Natural killer cell (primary cell): ENCODE results near the gene ARHGDIG. TPM values are rescaled to one million over a fixed set of nuclear protein-coding genes. Genes with fewer than 3 reads are reported as not detected.

ENCODE experiments used
- ATAC-seq, 3 donors: fragments of 150-1000 bp in 2 of 3; fragments of 200-7000 bp in 1 of 3; cut with Tn5 transposase; 1 replicate in 1 of 3; 2 replicates in 2 of 3; pipeline ENCODE4 v1.10.0; 2021; ENCODE audit warnings: mild to moderate bottlenecking in 2 of 3, moderate library complexity in 2 of 3
- DNase-seq, 2 donors: peaks; one replicate each; pipeline versions ENCODE4 v3.0.0 to v3.0.0-alpha.2; 2013 to 2021; ENCODE audit warnings: mixed read lengths in 1 of 2
- H3K27ac ChIP-seq: one replicate; pipeline ENCODE4 v1.5.1; 2013; ENCODE audit warnings: mild to moderate bottlenecking, low read length
- H3K27me3 ChIP-seq: one replicate; pipeline ENCODE4 v1.6.1; 2013; ENCODE audit warnings: low read length; ENCODE audit not compliant: control insufficient read depth, insufficient read depth
- H3K36me3 ChIP-seq: one replicate; pipeline ENCODE4 v1.6.1; 2013; ENCODE audit warnings: low read length; ENCODE audit not compliant: control insufficient read depth, insufficient read depth
- H3K4me1 ChIP-seq: one replicate; pipeline ENCODE4 v1.6.1; 2013; ENCODE audit warnings: low read length; ENCODE audit not compliant: control insufficient read depth, insufficient read depth
- H3K4me3 ChIP-seq: one replicate; pipeline ENCODE4 v1.5.1; 2013; ENCODE audit warnings: low read length
- H3K9me3 ChIP-seq: one replicate; pipeline ENCODE4 v1.6.1; 2013; ENCODE audit warnings: low read length; ENCODE audit not compliant: control insufficient read depth, insufficient read depth
- H3K27ac Mint-ChIP-seq, 2 donors: one replicate each; pipeline ENCODE4 v1.8.0; 2022; ENCODE audit warnings: mild to moderate bottlenecking in 2 of 2, mixed read lengths in 2 of 2, moderate library complexity in 1 of 2
- H3K27me3 Mint-ChIP-seq, 2 donors: one replicate each; pipeline ENCODE4 v1.8.0; 2022; ENCODE audit warnings: low read depth in 2 of 2, mixed read lengths in 2 of 2
- H3K36me3 Mint-ChIP-seq: one replicate; pipeline ENCODE4 v1.8.0; 2022; ENCODE audit warnings: mixed read lengths
- H3K4me1 Mint-ChIP-seq, 2 donors: one replicate each; pipeline ENCODE4 v1.8.0; 2022; ENCODE audit warnings: mixed read lengths in 2 of 2
- H3K4me3 Mint-ChIP-seq: one replicate; pipeline ENCODE4 v1.8.0; 2022; ENCODE audit warnings: mild to moderate bottlenecking, moderate library complexity, mixed read lengths
- H3K9me3 Mint-ChIP-seq, 2 donors: one replicate each; pipeline ENCODE4 v1.8.0; 2022; ENCODE audit warnings: mixed read lengths in 2 of 2
- WGBS: methylation state at CpG from one replicate; pipeline ENCODE4 v1.1.7; 2013; ENCODE audit warnings: missing lambda C conversion rate; ENCODE audit not compliant: insufficient coverage; 5-methylcytosine and 5-hydroxymethylcytosine counted together
- intact Hi-C: fragments of 100-400 bp; cut with micrococcal nuclease; formaldehyde crosslinking; loops from one replicate; pipeline ENCODE4 v1.14.2; 2022
- total RNA-seq, 4 donors: library from RNA; stranded (reverse); fragments of 120-200 nt in 1 of 4; gene quantifications; one replicate each; pipeline versions ENCODE4 v1.2.3 to v1.2.4, GENCODE V29; 2013 to 2022
- TF ChIP-seq, protein P1 (sequence below): fragments of 200-600 bp; IDR thresholded peaks from one replicate; pipeline ENCODE4 v1.8.0; 2022; ENCODE audit warnings: antibody characterized with exemption

ARHGDIG gene
- total RNA-seq, 3 donors from 2014 or later (not counting 1 experiment from before 2014, with no cell fraction given) = 0.49 to 1.4 TPM; not detected in 1

DNA sequence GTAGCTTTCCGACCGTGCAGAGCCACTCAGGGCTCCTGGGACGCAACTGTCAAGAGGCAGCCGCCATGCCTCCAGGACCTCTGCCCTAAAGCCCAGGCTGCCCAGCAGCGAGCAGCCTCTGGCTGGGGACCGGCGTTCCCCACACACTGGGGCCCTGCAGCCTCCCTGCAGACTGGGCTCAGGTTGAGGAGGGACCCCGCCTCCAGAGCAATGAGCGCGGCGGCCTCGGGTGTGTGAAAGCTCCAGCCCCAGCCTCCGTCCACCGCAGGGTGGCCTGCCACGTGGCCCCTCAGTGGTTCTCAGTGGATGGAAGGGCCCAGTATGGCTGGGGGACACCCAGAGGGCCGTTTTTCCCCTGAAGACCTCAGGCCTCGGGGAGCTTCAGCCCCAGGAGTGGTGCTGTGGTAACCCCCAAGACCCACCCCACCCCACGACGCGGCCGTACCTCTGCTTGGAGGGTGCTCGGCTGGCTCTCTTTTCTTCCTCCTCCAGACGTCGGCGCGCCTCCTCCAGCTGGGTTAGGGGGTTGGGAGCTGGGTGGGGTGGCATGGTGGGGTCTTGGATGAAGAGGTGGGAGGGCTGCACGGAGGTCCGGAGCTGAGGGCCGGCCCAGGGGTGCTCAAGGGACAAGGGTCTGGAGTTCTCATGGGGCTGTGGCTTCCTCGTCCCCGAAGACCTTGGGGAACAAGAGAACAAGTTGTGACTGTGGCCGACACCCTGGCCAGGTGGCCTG, 12.8 kb downstream of the ARHGDIG start:
- Histone ChIP-seq H3K27ac (no peak overlapping the region), H3K27me3 (no peaks in the 10 kb centered on the region), H3K36me3 (peaks cover 72% of the 10 kb centered on the region), H3K9me3 (no peaks in the 10 kb centered on the region), H3K4me1 (peaks cover 3% of the 10 kb centered on the region), H3K4me3 (no peak overlapping the region)
- Mint-ChIP-seq H3K27me3 (no peaks in the 10 kb centered on the region), H3K4me1 (peaks cover 7 to 12% of the 10 kb centered on the region in 2 donors), H3K4me3 (no peak overlapping the region), H3K36me3 (no peaks in the 10 kb centered on the region), H3K27ac (no peak overlapping the region), H3K9me3 (no peaks in the 10 kb centered on the region)
- ATAC-seq (no peak), DNase-seq (no peak)
- whole genome bisulfite sequencing = 93% methylated on average over 24 of the region's 32 CpGs
- TF ChIP-seq, protein P1, sequence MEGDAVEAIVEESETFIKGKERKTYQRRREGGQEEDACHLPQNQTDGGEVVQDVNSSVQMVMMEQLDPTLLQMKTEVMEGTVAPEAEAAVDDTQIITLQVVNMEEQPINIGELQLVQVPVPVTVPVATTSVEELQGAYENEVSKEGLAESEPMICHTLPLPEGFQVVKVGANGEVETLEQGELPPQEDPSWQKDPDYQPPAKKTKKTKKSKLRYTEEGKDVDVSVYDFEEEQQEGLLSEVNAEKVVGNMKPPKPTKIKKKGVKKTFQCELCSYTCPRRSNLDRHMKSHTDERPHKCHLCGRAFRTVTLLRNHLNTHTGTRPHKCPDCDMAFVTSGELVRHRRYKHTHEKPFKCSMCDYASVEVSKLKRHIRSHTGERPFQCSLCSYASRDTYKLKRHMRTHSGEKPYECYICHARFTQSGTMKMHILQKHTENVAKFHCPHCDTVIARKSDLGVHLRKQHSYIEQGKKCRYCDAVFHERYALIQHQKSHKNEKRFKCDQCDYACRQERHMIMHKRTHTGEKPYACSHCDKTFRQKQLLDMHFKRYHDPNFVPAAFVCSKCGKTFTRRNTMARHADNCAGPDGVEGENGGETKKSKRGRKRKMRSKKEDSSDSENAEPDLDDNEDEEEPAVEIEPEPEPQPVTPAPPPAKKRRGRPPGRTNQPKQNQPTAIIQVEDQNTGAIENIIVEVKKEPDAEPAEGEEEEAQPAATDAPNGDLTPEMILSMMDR = no peak
- intact Hi-C loops = no loop called here

DNA sequence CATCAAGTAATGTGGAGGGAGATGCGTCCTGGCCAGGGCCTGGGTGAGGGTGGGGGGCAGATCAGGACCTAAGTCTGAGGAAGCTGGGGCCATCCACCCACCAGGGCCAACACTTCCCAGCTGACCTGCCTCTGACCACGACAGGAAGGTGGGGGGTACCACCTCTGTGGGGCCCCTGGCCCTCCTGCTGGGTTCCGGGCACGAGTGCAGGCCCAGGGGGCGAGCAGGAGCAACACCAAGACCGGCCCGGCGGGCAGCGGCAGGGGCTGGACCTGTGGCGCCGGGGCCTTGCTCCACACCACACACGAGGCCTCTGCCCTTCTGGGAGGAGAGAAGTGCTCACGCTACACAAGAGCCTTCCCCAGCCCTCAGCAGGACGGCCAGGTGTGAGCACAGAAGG, 15.9 kb downstream of the ARHGDIG start:
- Mint-ChIP-seq H3K27me3 (no peaks in the 10 kb centered on the region), H3K9me3 (no peaks in the 10 kb centered on the region), H3K4me3 (no peak overlapping the region), H3K4me1 (peaks cover 7 to 12% of the 10 kb centered on the region in 2 donors), H3K27ac (no peak overlapping the region), H3K36me3 (no peaks in the 10 kb centered on the region)
- Histone ChIP-seq H3K4me3 (no peak overlapping the region), H3K36me3 (peaks cover 45% of the 10 kb centered on the region), H3K27ac (no peak overlapping the region), H3K4me1 (peaks cover 3% of the 10 kb centered on the region), H3K27me3 (no peaks in the 10 kb centered on the region), H3K9me3 (no peaks in the 10 kb centered on the region)
- ATAC-seq (no peak), DNase-seq (no peak)
- TF ChIP-seq, protein P1 = no peak
- intact Hi-C loops = no loop called here
- 88% methylated on average over 14 of the region's 14 CpGs for WGBS

DNA sequence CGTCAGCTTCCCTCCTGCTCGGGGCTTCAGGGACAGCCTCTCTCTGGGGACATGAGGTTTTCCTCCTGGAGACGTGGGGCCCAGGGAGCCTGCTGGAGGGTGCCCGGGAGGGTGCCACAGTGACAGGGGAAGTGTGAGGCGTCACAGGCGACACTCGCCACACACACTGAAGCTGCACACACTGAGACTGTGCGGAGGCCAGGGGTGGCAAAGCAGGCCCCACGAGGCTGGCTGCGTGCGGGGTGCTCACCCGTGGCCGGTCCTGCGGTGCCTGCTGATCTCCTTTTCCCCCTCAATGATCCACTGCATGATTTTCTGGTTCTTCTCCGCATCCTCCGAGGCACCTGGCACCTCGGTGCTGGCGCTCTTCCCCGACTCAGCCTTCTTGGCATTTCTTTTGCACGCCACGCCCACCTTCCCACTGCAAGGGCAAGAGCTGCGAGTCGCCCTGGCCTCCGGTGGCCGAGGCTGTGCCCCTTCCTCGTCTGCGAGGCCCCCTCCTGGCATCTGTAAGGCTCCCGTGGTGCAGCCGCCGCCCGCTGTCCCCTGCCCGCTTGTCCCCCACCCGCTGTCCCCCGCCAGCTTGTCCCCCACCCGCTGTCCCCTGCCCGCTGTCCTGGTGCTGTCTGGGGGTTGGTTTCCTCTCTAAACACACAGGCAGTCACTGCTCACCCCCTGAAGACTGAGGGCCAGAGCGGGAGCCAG, 16.6 kb downstream of the ARHGDIG start:
- Histone ChIP-seq H3K4me3 (no peak overlapping the region), H3K36me3 (peaks cover 42% of the 10 kb centered on the region), H3K9me3 (no peaks in the 10 kb centered on the region), H3K27ac (no peak overlapping the region), H3K27me3 (no peaks in the 10 kb centered on the region), H3K4me1 (no peaks in the 10 kb centered on the region)
- H3K4me3 Mint-ChIP-seq = no peak overlapping the region
- no peak for ATAC-seq
- peak overlapping the region in 1 of 2 donors; percentile 14 for H3K27ac Mint-ChIP-seq
- 86% methylated on average over 33 of the region's 37 CpGs for WGBS
- DNase-seq = no peak
- peaks cover under 1 to 5% of the 10 kb centered on the region in 2 donors for H3K4me1 Mint-ChIP-seq
- H3K9me3 Mint-ChIP-seq = no peaks in the 10 kb centered on the region
- intact Hi-C loops = no loop called here
- TF ChIP-seq, protein P1 = no peak
- no peaks in the 10 kb centered on the region for H3K27me3 Mint-ChIP-seq
- H3K36me3 Mint-ChIP-seq = no peaks in the 10 kb centered on the region
